Fibroblast of lung (primary cell): ENCODE measurements around the gene GPR157. TPM values are rescaled to one million over a fixed set of nuclear protein-coding genes. Genes with fewer than 3 reads are reported as not detected.

Experiments
- DNase-seq, 2 donors: peaks; one replicate each; pipeline versions ENCODE4 v3.0.0 to v3.0.0-alpha.2; 2010; ENCODE audit warnings: low read depth in 2 of 2
- H2AFZ ChIP-seq: 2 replicates; pipeline ENCODE4 v1.5.1; 2012; ENCODE audit warnings: low read length, control low read depth, inconsistent platforms
- H3K27ac ChIP-seq: 2 replicates; pipeline ENCODE4 v1.5.1; 2011; ENCODE audit warnings: low read length, control low read depth; ENCODE audit not compliant: insufficient read depth
- H3K27me3 ChIP-seq: 2 replicates; pipeline ENCODE4 v1.5.1; 2011; ENCODE audit warnings: mild to moderate bottlenecking, low read length; ENCODE audit not compliant: control insufficient read depth, insufficient read depth
- H3K36me3 ChIP-seq: 2 replicates; pipeline ENCODE4 v1.5.1; 2011; ENCODE audit warnings: low read length; ENCODE audit not compliant: control insufficient read depth, insufficient read depth
- H3K4me1 ChIP-seq: 2 replicates; pipeline ENCODE4 v1.5.1; 2011; ENCODE audit warnings: low read length; ENCODE audit not compliant: control insufficient read depth, insufficient read depth; ENCODE audit errors: extremely low read depth
- H3K4me2 ChIP-seq: 2 replicates; pipeline ENCODE4 v1.5.1; 2011; ENCODE audit warnings: low read length, control low read depth; ENCODE audit not compliant: insufficient read depth; ENCODE audit errors: extremely low read depth
- H3K4me3 ChIP-seq, 4 experiments: fragments of 200-600 bp in 1 of 4; sonication (generic) in 1 of 4; replicated peaks in 1 of 4; 2 replicates each; pipeline ENCODE4 v1.5.1; 2011 to 2016; ENCODE audit warnings: low read length in 4 of 4, low read depth in 3 of 4, mild to moderate bottlenecking in 3 of 4, control low read depth in 2 of 4, inconsistent platforms in 1 of 4, mixed read lengths in 1 of 4; ENCODE audit not compliant: insufficient read depth in 1 of 4; ENCODE audit errors: control extremely low read depth in 1 of 4
- H3K79me2 ChIP-seq: 2 replicates; pipeline ENCODE4 v1.5.1; 2012; ENCODE audit warnings: mild to moderate bottlenecking, low read length, inconsistent platforms; ENCODE audit not compliant: control insufficient read depth, insufficient read depth
- H3K9ac ChIP-seq: 2 replicates; pipeline ENCODE4 v1.5.1; 2011; ENCODE audit warnings: mild to moderate bottlenecking, low read length, control low read depth; ENCODE audit not compliant: insufficient read depth
- H3K9me3 ChIP-seq: 2 replicates; pipeline ENCODE4 v1.5.1; 2012; ENCODE audit warnings: low read depth, low read length; ENCODE audit not compliant: control insufficient read depth, insufficient read depth
- H4K20me1 ChIP-seq: 2 replicates; pipeline ENCODE4 v1.5.1; 2011; ENCODE audit warnings: low read length; ENCODE audit not compliant: control insufficient read depth, insufficient read depth; ENCODE audit errors: extremely low read depth
- CTCF ChIP-seq, 2 donors: IDR thresholded peaks in 1 of 2; conservative IDR thresholded peaks in 1 of 2; 1 replicate in 1 of 2; 2 replicates in 1 of 2; pipeline ENCODE4 v1.5.1; 2011 to 2012; ENCODE audit warnings: low read length in 2 of 2, control low read depth in 1 of 2, inconsistent platforms in 1 of 2, low read depth in 1 of 2, mild to moderate bottlenecking in 1 of 2
- EZH2 ChIP-seq: IDR thresholded peaks from 2 replicates; pipeline ENCODE4 v1.5.1; 2012; ENCODE audit warnings: low read length, control low read depth, mild to moderate bottlenecking; ENCODE audit errors: missing control alignments
- polyA plus RNA-seq, 2 donors: library from polyadenylated mRNA; depleted of rRNA in 1 of 2; stranded (reverse) in 1 of 2; unstranded in 1 of 2; fragments of >200 nt; gene quantifications; 2 replicates each; pipeline ENCODE4 v1.2.1, GENCODE V29; 2011 to 2012; ENCODE audit warnings: missing spikeins in 1 of 2
- total RNA-seq: library from RNA; depleted of rRNA; stranded (reverse); fragments of >200 nt; gene quantifications from 2 replicates; pipeline ENCODE4 v1.2.1, GENCODE V29; 2014

The GPR157 gene
- total and polyA plus RNA-seq, 2 donors (not counting 1 experiment from before 2014, with no cell fraction given), result 0.82 to 3.1 TPM

GRCh38 chr1:9112961-9113880 is 15.7 kb downstream of the GPR157 start:
- Histone ChIP-seq H3K4me3 (no peak overlapping the region), H3K27me3 (no peaks in the 10 kb centered on the region), H3K4me2 (no peak overlapping the region), H3K9ac (no peak overlapping the region), H2AFZ (no peak overlapping the region), H3K36me3 (no peaks in the 10 kb centered on the region), H4K20me1 (no peaks in the 10 kb centered on the region), H3K79me2 (no peaks in the 10 kb centered on the region), H3K9me3 (no peaks in the 10 kb centered on the region), H3K4me1 (no peaks in the 10 kb centered on the region), H3K27ac (no peak overlapping the region)
- no peak for TF ChIP-seq EZH2
- no peak for TF ChIP-seq CTCF (conservative IDR thresholded peaks at IDR 0.05 in 1 of 2, IDR thresholded peaks at IDR 0.05 in 1 of 2; ENCODE audit: low read depth in 1 of 2, low read length in 2 of 2)
- no peak for DNase-seq

GRCh38 chr1:9111957-9112356 is 16.9 kb downstream of the GPR157 start:
- no peak overlapping the region for H3K27ac ChIP-seq
- H4K20me1 ChIP-seq, result no peaks in the 10 kb centered on the region
- H3K36me3 ChIP-seq, result no peaks in the 10 kb centered on the region
- H3K27me3 ChIP-seq, result no peaks in the 10 kb centered on the region
- no peak overlapping the region for H3K4me3 ChIP-seq
- no peak for DNase-seq
- H3K9ac ChIP-seq, result no peak overlapping the region
- H3K9me3 ChIP-seq, result no peaks in the 10 kb centered on the region
- H3K79me2 ChIP-seq, result no peaks in the 10 kb centered on the region
- no peaks in the 10 kb centered on the region for H3K4me1 ChIP-seq
- H2AFZ ChIP-seq, result no peak overlapping the region
- no peak for TF ChIP-seq EZH2
- H3K4me2 ChIP-seq, result no peak overlapping the region

GRCh38 chr1:9111357-9111691 is 17.6 kb downstream of the GPR157 start:
- Histone ChIP-seq H3K4me1 (no peaks in the 10 kb centered on the region), H3K9me3 (no peaks in the 10 kb centered on the region), H3K4me2 (no peak overlapping the region), H4K20me1 (no peaks in the 10 kb centered on the region), H3K27me3 (no peaks in the 10 kb centered on the region), H3K36me3 (no peaks in the 10 kb centered on the region), H3K9ac (no peak overlapping the region), H3K4me3 (no peak overlapping the region), H2AFZ (no peak overlapping the region), H3K79me2 (no peaks in the 10 kb centered on the region), H3K27ac (no peak overlapping the region)
- DNase-seq, result no peak
- no peak for TF ChIP-seq EZH2
- TF ChIP-seq CTCF (conservative IDR thresholded peaks at IDR 0.05 in 1 of 2, IDR thresholded peaks at IDR 0.05 in 1 of 2; ENCODE audit: low read depth in 1 of 2, low read length in 2 of 2), result no peak
